ENCODE measurements around the gene DYNC1H1.

Gene DYNC1H1

GRCh38 chr14:102015771-102016170 is 51.4 kb downstream of the DYNC1H1 start:
- Histone ChIP-seq H3K9ac (no peak overlapping the region), H3K27me3 (ENCODE audit: control insufficient read depth, insufficient read depth, low read length) (no peaks in the 10 kb centered on the region), H3K27ac (no peak overlapping the region), H2AFZ (no peak overlapping the region), H3K4me1 (no peaks in the 10 kb centered on the region), H3K9me3 (ENCODE audit: control insufficient read depth, low read length) (no peaks in the 10 kb centered on the region), H3K79me2 (peaks cover 10% of the 10 kb centered on the region), H3K4me3 (ENCODE audit: low read depth, low read length) (no peak overlapping the region), H3K36me3 (ENCODE audit: control insufficient read depth, insufficient read depth, low read length) (no peaks in the 10 kb centered on the region), H3K4me2 (ENCODE audit: low read length) (no peak overlapping the region)
- TF ChIP-seq CTCF (IDR thresholded peaks at IDR 0.05): no peak

GRCh38 chr14:102016420-102017090 is 52.2 kb downstream of the DYNC1H1 start:
- no peak overlapping the region for H3K9ac ChIP-seq
- no peak for TF ChIP-seq CTCF (IDR thresholded peaks at IDR 0.05)
- H3K27ac ChIP-seq: no peak overlapping the region
- no peak overlapping the region for H3K4me3 ChIP-seq (ENCODE audit: low read depth, low read length)
- H3K4me1 ChIP-seq: no peaks in the 10 kb centered on the region
- no peak overlapping the region for H3K4me2 ChIP-seq (ENCODE audit: low read length)
- H2AFZ ChIP-seq: no peak overlapping the region
- H3K36me3 ChIP-seq (ENCODE audit: control insufficient read depth, insufficient read depth, low read length): no peaks in the 10 kb centered on the region
- H3K27me3 ChIP-seq (ENCODE audit: control insufficient read depth, insufficient read depth, low read length): no peaks in the 10 kb centered on the region
- H3K9me3 ChIP-seq (ENCODE audit: control insufficient read depth, low read length): no peaks in the 10 kb centered on the region
- H3K79me2 ChIP-seq: peaks cover 10% of the 10 kb centered on the region

- Histone ChIP-seq H3K27ac (no peak overlapping the region), H3K36me3 (ENCODE audit: control insufficient read depth, insufficient read depth, low read length) (no peaks in the 10 kb centered on the region), H3K4me2 (ENCODE audit: low read length) (no peak overlapping the region), H2AFZ (no peak overlapping the region), H3K79me2 (peaks cover 10% of the 10 kb centered on the region), H3K27me3 (ENCODE audit: control insufficient read depth, insufficient read depth, low read length) (no peaks in the 10 kb centered on the region), H3K4me1 (no peaks in the 10 kb centered on the region), H3K9ac (no peak overlapping the region), H3K4me3 (ENCODE audit: low read depth, low read length) (no peak overlapping the region), H3K9me3 (ENCODE audit: control insufficient read depth, low read length) (no peaks in the 10 kb centered on the region)
- no peak for TF ChIP-seq CTCF (IDR thresholded peaks at IDR 0.05)
Observed at GRCh38 chr14:102018251-102018650, 53.9 kb downstream of the DYNC1H1 start.

GRCh38 chr14:102019006-102019540 is 54.7 kb downstream of the DYNC1H1 start:
- Histone ChIP-seq H3K4me2 (ENCODE audit: low read length) (no peak overlapping the region), H3K79me2 (peaks cover 10% of the 10 kb centered on the region), H3K27me3 (ENCODE audit: control insufficient read depth, insufficient read depth, low read length) (no peaks in the 10 kb centered on the region), H3K9ac (no peak overlapping the region), H3K9me3 (ENCODE audit: control insufficient read depth, low read length) (no peaks in the 10 kb centered on the region), H3K27ac (no peak overlapping the region), H3K36me3 (ENCODE audit: control insufficient read depth, insufficient read depth, low read length) (no peaks in the 10 kb centered on the region), H3K4me3 (ENCODE audit: low read depth, low read length) (no peak overlapping the region), H3K4me1 (no peaks in the 10 kb centered on the region), H2AFZ (no peak overlapping the region)
- no peak for TF ChIP-seq CTCF (IDR thresholded peaks at IDR 0.05)
